Liver (tissue), 3 donors: ENCODE results near the gene SYT6.

Source experiments
- GABPA ChIP-seq, 2 donors: IDR thresholded peaks in 1 of 2; conservative IDR thresholded peaks in 1 of 2; 2 replicates each; pipeline ENCODE4 v1.6.1; 2016; ENCODE audit warnings: antibody characterized with exemption in 2 of 2, mild to moderate bottlenecking in 1 of 2, moderate library complexity in 1 of 2
- YY1 ChIP-seq: IDR thresholded peaks from 2 replicates; pipeline ENCODE4 v1.6.1; 2016; ENCODE audit warnings: antibody characterized with exemption, mild to moderate bottlenecking
- TF ChIP-seq, protein P1 (sequence below): fragments of 150-350 bp; IDR thresholded peaks from 2 replicates; pipeline ENCODE4 v1.5.1; 2017; ENCODE audit warnings: improper control_type of control experiment, low read depth, low read length; ENCODE audit not compliant: missing input control
- TF ChIP-seq, protein P2 (sequence below): IDR thresholded peaks from 2 replicates; pipeline ENCODE4 v1.6.1; 2016; ENCODE audit warnings: antibody characterized with exemption, mild to moderate bottlenecking
- donor health status: healthy.
- donor health status: healthy.

DNA sequence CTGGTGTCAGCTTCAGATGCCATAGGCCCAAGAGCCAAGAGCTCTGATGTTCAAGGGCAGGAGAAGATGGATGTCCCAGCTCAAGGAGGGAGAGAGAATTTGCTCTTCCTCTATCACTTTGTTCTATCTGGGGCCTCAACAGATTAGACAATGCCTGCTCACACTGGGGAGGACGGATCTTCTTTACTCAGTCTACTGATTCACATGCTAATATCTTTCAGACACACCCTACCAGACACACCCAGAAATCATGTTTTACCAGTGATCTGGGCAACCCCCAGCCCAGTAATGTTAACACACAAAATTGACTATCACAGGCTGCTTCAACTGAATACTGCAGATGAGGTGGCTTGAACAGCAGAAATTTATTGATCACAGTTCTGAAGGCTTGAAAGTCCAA is 105.4 kb downstream of the SYT6 start:
- TF ChIP-seq, protein P1, sequence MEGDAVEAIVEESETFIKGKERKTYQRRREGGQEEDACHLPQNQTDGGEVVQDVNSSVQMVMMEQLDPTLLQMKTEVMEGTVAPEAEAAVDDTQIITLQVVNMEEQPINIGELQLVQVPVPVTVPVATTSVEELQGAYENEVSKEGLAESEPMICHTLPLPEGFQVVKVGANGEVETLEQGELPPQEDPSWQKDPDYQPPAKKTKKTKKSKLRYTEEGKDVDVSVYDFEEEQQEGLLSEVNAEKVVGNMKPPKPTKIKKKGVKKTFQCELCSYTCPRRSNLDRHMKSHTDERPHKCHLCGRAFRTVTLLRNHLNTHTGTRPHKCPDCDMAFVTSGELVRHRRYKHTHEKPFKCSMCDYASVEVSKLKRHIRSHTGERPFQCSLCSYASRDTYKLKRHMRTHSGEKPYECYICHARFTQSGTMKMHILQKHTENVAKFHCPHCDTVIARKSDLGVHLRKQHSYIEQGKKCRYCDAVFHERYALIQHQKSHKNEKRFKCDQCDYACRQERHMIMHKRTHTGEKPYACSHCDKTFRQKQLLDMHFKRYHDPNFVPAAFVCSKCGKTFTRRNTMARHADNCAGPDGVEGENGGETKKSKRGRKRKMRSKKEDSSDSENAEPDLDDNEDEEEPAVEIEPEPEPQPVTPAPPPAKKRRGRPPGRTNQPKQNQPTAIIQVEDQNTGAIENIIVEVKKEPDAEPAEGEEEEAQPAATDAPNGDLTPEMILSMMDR: no peak
- TF ChIP-seq GABPA (IDR thresholded peaks at IDR 0.05 in 1 of 2, conservative IDR thresholded peaks at IDR 0.05 in 1 of 2) (no peak), YY1 (no peak)
- TF ChIP-seq, protein P2, sequence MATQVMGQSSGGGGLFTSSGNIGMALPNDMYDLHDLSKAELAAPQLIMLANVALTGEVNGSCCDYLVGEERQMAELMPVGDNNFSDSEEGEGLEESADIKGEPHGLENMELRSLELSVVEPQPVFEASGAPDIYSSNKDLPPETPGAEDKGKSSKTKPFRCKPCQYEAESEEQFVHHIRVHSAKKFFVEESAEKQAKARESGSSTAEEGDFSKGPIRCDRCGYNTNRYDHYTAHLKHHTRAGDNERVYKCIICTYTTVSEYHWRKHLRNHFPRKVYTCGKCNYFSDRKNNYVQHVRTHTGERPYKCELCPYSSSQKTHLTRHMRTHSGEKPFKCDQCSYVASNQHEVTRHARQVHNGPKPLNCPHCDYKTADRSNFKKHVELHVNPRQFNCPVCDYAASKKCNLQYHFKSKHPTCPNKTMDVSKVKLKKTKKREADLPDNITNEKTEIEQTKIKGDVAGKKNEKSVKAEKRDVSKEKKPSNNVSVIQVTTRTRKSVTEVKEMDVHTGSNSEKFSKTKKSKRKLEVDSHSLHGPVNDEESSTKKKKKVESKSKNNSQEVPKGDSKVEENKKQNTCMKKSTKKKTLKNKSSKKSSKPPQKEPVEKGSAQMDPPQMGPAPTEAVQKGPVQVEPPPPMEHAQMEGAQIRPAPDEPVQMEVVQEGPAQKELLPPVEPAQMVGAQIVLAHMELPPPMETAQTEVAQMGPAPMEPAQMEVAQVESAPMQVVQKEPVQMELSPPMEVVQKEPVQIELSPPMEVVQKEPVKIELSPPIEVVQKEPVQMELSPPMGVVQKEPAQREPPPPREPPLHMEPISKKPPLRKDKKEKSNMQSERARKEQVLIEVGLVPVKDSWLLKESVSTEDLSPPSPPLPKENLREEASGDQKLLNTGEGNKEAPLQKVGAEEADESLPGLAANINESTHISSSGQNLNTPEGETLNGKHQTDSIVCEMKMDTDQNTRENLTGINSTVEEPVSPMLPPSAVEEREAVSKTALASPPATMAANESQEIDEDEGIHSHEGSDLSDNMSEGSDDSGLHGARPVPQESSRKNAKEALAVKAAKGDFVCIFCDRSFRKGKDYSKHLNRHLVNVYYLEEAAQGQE: no peak
